GM23338 (cell line): ENCODE data around the gene CASP2.

Source experiments
- CREB1 ChIP-seq: fragments of 250-450 bp; sonication (Bioruptor Pico); IDR thresholded peaks from 2 replicates; pipeline ENCODE4 v1.5.0; 2020; ENCODE audit warnings: low read depth, mild to moderate bottlenecking, moderate library complexity
- CTCF ChIP-seq, 2 experiments: fragments of 200-600 bp in 1 of 2; sonication (generic) in 1 of 2; conservative IDR thresholded peaks; 2 replicates each; pipeline versions ENCODE4 v1.5.1 to v1.6.1; 2016 to 2017; ENCODE audit warnings: antibody characterized with exemption in 2 of 2, low read depth in 2 of 2, mild to moderate bottlenecking in 2 of 2, moderate library complexity in 1 of 2
- EZH2 ChIP-seq: fragments of 200-600 bp; sonication (generic); IDR thresholded peaks from one replicate; pipeline ENCODE4 v1.8.0; 2017; ENCODE audit warnings: antibody characterized with exemption, mild to moderate bottlenecking, low read depth; ENCODE audit not compliant: unreplicated experiment
- JUNB ChIP-seq: IDR thresholded peaks from one replicate; pipeline ENCODE4 v1.6.1; 2016; ENCODE audit warnings: antibody characterized with exemption; ENCODE audit not compliant: unreplicated experiment
- POLR2AphosphoS5 ChIP-seq: IDR thresholded peaks from 2 replicates; pipeline ENCODE4 v1.6.1; 2016; ENCODE audit warnings: antibody characterized with exemption, low read depth
- REST ChIP-seq: IDR thresholded peaks from one replicate; pipeline ENCODE4 v1.6.1; 2018; ENCODE audit warnings: antibody characterized with exemption; ENCODE audit not compliant: unreplicated experiment
- ZNF462 ChIP-seq: fragments of 250-450 bp; sonication (Bioruptor Pico); IDR thresholded peaks from 2 replicates; pipeline ENCODE4 v1.5.0; 2020; ENCODE audit warnings: mild to moderate bottlenecking, moderate library complexity

- TF ChIP-seq POLR2AphosphoS5 (no peak), CTCF (conservative IDR thresholded peaks at IDR 0.05; ENCODE audit: low read depth in 2 of 2) (no peak), JUNB (no peak), CREB1 (no peak), EZH2 (no peak), ZNF462 (CRISPR knock-in tag) (no peak), REST (no peak)
Measured at GRCh38 chr7:143303733-143304132, 15.6 kb downstream of the CASP2 start.
